ENCODE measurements around the gene GPC5.
"Not testable (repeated sequence)": the region's sequence is repeated elsewhere in the genome, so short reads cannot be mapped to it uniquely, and the experiment has no call there.

The GPC5 gene

GRCh38 chr13:92894447-92894846 is 1496.0 kb downstream of the GPC5 start:
- no peaks in the 10 kb centered on the region for H3K4me1 ChIP-seq (ENCODE audit: control insufficient read depth, insufficient read depth, low read length)
- H3K27me3 ChIP-seq (ENCODE audit: control insufficient read depth, insufficient read depth, low read length) = no peaks in the 10 kb centered on the region
- H3K9me3 ChIP-seq (ENCODE audit: control insufficient read depth, low read length) = no peaks in the 10 kb centered on the region
- no peaks in the 10 kb centered on the region for H3K36me3 ChIP-seq (ENCODE audit: control insufficient read depth, insufficient read depth, low read length)
- no peak overlapping the region for H3K4me3 ChIP-seq (ENCODE audit: low read length)
- no peak overlapping the region for H3K9ac ChIP-seq (ENCODE audit: low read length)

GRCh38 chr13:92896842-92897241 is 1498.4 kb downstream of the GPC5 start:
- Histone ChIP-seq H3K9me3 (ENCODE audit: control insufficient read depth, low read length) (no peaks in the 10 kb centered on the region), H3K36me3 (ENCODE audit: control insufficient read depth, insufficient read depth, low read length) (no peaks in the 10 kb centered on the region), H3K27me3 (ENCODE audit: control insufficient read depth, insufficient read depth, low read length) (no peaks in the 10 kb centered on the region), H3K9ac (ENCODE audit: low read length) (no peak overlapping the region), H3K4me3 (ENCODE audit: low read length) (no peak overlapping the region), H3K4me1 (ENCODE audit: control insufficient read depth, insufficient read depth, low read length) (no peaks in the 10 kb centered on the region)

GRCh38 chr13:92898946-92899345 is 1500.5 kb downstream of the GPC5 start:
- H3K36me3 ChIP-seq (ENCODE audit: control insufficient read depth, insufficient read depth, low read length); H3K4me1 ChIP-seq (ENCODE audit: control insufficient read depth, insufficient read depth, low read length); H3K9me3 ChIP-seq (ENCODE audit: control insufficient read depth, low read length); H3K9ac ChIP-seq (ENCODE audit: low read length); H3K4me3 ChIP-seq (ENCODE audit: low read length); H3K27me3 ChIP-seq (ENCODE audit: control insufficient read depth, insufficient read depth, low read length): not testable (repeated sequence)

GRCh38 chr13:92900446-92900845 is 1502.0 kb downstream of the GPC5 start:
- Histone ChIP-seq H3K9me3 (ENCODE audit: control insufficient read depth, low read length) (no peaks in the 10 kb centered on the region), H3K4me1 (ENCODE audit: control insufficient read depth, insufficient read depth, low read length) (no peaks in the 10 kb centered on the region), H3K4me3 (ENCODE audit: low read length) (no peak overlapping the region), H3K27me3 (ENCODE audit: control insufficient read depth, insufficient read depth, low read length) (no peaks in the 10 kb centered on the region), H3K36me3 (ENCODE audit: control insufficient read depth, insufficient read depth, low read length) (no peaks in the 10 kb centered on the region), H3K9ac (ENCODE audit: low read length) (no peak overlapping the region)

GRCh38 chr13:92901739-92902138 is 1503.3 kb downstream of the GPC5 start:
- H3K36me3 ChIP-seq (ENCODE audit: control insufficient read depth, insufficient read depth, low read length) = no peaks in the 10 kb centered on the region
- no peaks in the 10 kb centered on the region for H3K4me1 ChIP-seq (ENCODE audit: control insufficient read depth, insufficient read depth, low read length)
- no peaks in the 10 kb centered on the region for H3K27me3 ChIP-seq (ENCODE audit: control insufficient read depth, insufficient read depth, low read length)
- H3K4me3 ChIP-seq (ENCODE audit: low read length) = no peak overlapping the region
- no peak overlapping the region for H3K9ac ChIP-seq (ENCODE audit: low read length)
- no peaks in the 10 kb centered on the region for H3K9me3 ChIP-seq (ENCODE audit: control insufficient read depth, low read length)

- Histone ChIP-seq H3K9ac (ENCODE audit: low read length) (no peak overlapping the region), H3K4me3 (ENCODE audit: low read length) (no peak overlapping the region), H3K4me1 (ENCODE audit: control insufficient read depth, insufficient read depth, low read length) (no peaks in the 10 kb centered on the region), H3K27me3 (ENCODE audit: control insufficient read depth, insufficient read depth, low read length) (no peaks in the 10 kb centered on the region), H3K36me3 (ENCODE audit: control insufficient read depth, insufficient read depth, low read length) (no peaks in the 10 kb centered on the region), H3K9me3 (ENCODE audit: control insufficient read depth, low read length) (no peaks in the 10 kb centered on the region)
These were observed 1514.2 kb downstream of the GPC5 start for GRCh38 chr13:92912629-92913028.

GRCh38 chr13:92913840-92914239 is 1515.4 kb downstream of the GPC5 start:
- no peak overlapping the region for H3K4me3 ChIP-seq (ENCODE audit: low read length)
- no peaks in the 10 kb centered on the region for H3K36me3 ChIP-seq (ENCODE audit: control insufficient read depth, insufficient read depth, low read length)
- no peaks in the 10 kb centered on the region for H3K9me3 ChIP-seq (ENCODE audit: control insufficient read depth, low read length)
- no peaks in the 10 kb centered on the region for H3K27me3 ChIP-seq (ENCODE audit: control insufficient read depth, insufficient read depth, low read length)
- H3K4me1 ChIP-seq (ENCODE audit: control insufficient read depth, insufficient read depth, low read length) = no peaks in the 10 kb centered on the region
- H3K9ac ChIP-seq (ENCODE audit: low read length) = no peak overlapping the region
